HUES6 (cell line): Measurements from ENCODE around the gene SPOP.

ENCODE experiments used
- H3K27ac ChIP-seq: 2 replicates; pipeline ENCODE4 v1.7.0; 2013; ENCODE audit warnings: low read depth, mild to moderate bottlenecking, low read length, inconsistent platforms
- H3K27me3 ChIP-seq: 2 replicates; pipeline ENCODE4 v1.6.1; 2013; ENCODE audit warnings: low read length; ENCODE audit not compliant: control insufficient read depth, insufficient read depth
- H3K36me3 ChIP-seq: 2 replicates; pipeline ENCODE4 v1.6.1; 2013; ENCODE audit warnings: low read length; ENCODE audit not compliant: control insufficient read depth, insufficient read depth
- H3K4me1 ChIP-seq: 2 replicates; pipeline ENCODE4 v1.6.1; 2013; ENCODE audit warnings: low read length; ENCODE audit not compliant: control insufficient read depth, insufficient read depth
- H3K4me3 ChIP-seq: 2 replicates; pipeline ENCODE4 v1.5.1; 2013; ENCODE audit warnings: low read depth, low read length
- H3K9ac ChIP-seq: one replicate; pipeline ENCODE4 v1.6.1; 2013; ENCODE audit warnings: mild to moderate bottlenecking, low read length
- H3K9me3 ChIP-seq: 2 replicates; pipeline ENCODE4 v1.6.1; 2013; ENCODE audit warnings: low read depth, low read length; ENCODE audit not compliant: control insufficient read depth, insufficient read depth

Gene SPOP

DNA sequence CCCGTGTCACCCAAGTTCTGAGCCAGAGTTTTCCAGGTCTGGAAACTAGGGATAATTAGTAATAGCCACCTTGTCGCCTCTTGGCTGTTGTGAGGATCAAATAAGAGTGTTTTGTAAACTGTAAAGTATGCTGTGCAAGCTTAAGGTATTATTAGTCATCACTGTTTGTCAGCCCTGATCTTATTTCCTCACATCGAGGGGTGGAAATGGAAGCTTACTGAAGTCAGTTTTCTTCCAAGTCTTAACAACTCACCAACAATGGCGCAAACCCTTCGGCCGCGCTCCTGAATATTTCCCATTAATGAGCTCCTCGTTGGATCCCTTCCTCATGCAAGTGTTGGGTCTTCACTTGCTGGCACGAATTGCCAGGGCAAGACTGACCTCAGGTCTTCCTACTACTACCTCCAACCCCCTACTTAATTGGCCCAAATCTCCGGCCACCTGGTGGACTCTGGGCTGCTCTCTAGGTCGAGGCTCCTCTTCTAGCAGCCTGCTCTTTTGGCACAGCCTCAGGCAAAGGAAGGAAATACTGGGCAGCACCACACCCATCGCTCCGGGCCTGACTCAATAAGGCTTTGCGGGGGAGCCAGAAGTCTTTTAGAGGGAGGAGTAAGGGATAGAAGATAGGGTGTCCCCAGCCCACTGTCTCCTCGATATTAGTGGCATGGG is 30.8 kb upstream of the SPOP start:
- Histone ChIP-seq H3K9ac (no peak overlapping the region), H3K4me3 (peak overlapping the region; percentile 25), H3K36me3 (peaks cover 32% of the 10 kb centered on the region), H3K27ac (no peak overlapping the region), H3K27me3 (no peaks in the 10 kb centered on the region), H3K4me1 (peaks cover 4% of the 10 kb centered on the region; the same call in 1 of the 2 replicates), H3K9me3 (no peaks in the 10 kb centered on the region)

DNA sequence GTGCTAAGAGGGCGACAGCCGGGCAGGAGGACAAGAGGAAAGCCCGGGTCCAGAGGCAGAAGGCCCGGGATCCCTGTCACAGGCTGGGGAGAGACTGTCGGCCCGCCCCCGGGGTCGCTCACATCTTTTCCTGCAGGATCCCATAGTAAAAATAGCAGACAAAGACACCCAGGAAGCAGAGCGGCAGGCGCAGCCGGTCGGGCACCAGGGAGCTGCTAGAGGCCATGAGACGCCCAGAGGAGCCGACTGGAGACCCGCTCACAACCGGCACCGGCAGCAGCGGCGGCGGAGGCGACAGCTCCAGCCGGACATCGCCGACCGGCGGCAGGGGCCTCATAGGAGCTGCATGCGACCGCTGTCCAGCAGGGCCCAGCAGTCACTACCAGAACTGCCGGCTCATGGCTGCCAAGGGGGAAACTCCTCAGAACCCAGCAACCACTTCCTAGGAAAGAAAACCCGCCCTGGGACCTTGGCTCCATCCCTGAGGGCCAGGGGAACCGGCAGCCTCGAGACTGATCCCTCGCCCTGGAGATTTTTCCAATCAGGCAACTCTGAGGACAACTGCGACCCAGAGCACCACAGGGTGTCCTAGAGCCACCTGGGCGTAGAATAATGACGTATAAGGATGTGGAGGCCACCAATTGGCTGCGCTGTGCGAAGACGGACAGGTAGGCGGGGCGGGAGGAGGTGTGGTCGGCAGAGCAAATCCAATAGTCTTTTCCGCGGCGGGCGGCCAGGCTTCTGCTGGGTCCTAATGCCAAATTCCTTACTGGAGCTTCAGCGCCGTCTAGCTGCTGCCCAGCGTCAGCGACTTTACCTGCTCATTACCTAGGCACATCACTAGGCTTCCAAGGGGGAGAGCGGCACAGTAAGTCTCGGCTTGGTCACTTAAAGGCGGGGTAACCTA is 30.0 kb upstream of the SPOP start, which contains the start of gene SLC35B1:
SLC35B1 (minus strand) TSS at position 357 of the 907 bp plus-strand sequence; CDS start at position 226, 131 bp downstream.
- Histone ChIP-seq H3K4me1 (peaks cover 4% of the 10 kb centered on the region; the same call in 1 of the 2 replicates), H3K9ac (peak within 1 kb of the TSS; percentile 99), H3K27me3 (no peaks in the 10 kb centered on the region), H3K27ac (peak within 1 kb of the TSS; percentile 98), H3K36me3 (peaks cover 35% of the 10 kb centered on the region), H3K4me3 (peak within 1 kb of the TSS; percentile 73), H3K9me3 (no peaks in the 10 kb centered on the region)

DNA sequence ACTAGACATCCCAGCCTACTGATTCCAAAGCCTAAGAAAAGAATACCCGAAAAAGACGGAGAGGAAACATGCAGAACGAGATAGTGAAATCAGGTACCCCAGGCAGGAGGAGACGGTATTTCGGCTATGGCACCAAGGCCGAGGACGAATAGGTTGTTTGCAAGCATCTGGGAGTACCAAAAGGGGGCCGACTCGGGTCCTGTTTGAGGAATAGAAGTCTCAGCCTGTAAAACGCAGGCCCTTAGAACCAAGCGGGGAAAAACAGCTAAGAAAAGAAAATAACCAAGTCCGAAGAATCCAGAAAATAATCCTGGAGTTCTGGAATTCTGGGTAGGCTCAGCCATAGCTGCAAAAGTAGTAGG is 29.3 kb upstream of the SPOP start:
- Histone ChIP-seq H3K36me3 (peaks cover 42% of the 10 kb centered on the region), H3K9me3 (no peaks in the 10 kb centered on the region), H3K27me3 (no peaks in the 10 kb centered on the region), H3K9ac (peak overlapping the region; percentile 99), H3K27ac (peak overlapping the region; percentile 98; the same call in 1 of the 2 replicates), H3K4me3 (peak overlapping the region; percentile 73), H3K4me1 (peaks cover 4% of the 10 kb centered on the region; the same call in 1 of the 2 replicates)

DNA sequence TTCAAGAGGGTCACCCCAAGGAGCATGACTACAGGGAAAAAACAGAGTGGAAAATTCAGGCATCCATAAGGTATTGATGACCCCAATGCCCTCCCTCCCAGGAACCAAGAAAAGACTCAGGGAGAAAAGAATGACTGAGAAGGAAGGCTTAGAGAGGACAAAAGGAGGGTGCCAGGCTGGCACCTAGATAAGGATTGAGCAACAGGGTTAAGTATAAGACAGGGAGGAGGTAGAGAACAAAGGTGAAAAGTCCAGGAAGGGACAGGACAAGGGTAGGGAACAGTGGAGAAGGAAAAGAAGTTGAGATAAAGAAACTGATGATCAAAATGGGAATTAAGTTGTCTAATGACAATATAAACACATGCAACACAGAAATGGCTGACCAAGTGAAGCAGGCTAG is 27.4 kb upstream of the SPOP start:
- Histone ChIP-seq H3K9me3 (no peaks in the 10 kb centered on the region), H3K27me3 (no peaks in the 10 kb centered on the region), H3K4me3 (no peak overlapping the region), H3K27ac (no peak overlapping the region), H3K4me1 (peaks cover 4% of the 10 kb centered on the region; the same call in 1 of the 2 replicates), H3K9ac (no peak overlapping the region), H3K36me3 (peaks cover 57% of the 10 kb centered on the region)

DNA sequence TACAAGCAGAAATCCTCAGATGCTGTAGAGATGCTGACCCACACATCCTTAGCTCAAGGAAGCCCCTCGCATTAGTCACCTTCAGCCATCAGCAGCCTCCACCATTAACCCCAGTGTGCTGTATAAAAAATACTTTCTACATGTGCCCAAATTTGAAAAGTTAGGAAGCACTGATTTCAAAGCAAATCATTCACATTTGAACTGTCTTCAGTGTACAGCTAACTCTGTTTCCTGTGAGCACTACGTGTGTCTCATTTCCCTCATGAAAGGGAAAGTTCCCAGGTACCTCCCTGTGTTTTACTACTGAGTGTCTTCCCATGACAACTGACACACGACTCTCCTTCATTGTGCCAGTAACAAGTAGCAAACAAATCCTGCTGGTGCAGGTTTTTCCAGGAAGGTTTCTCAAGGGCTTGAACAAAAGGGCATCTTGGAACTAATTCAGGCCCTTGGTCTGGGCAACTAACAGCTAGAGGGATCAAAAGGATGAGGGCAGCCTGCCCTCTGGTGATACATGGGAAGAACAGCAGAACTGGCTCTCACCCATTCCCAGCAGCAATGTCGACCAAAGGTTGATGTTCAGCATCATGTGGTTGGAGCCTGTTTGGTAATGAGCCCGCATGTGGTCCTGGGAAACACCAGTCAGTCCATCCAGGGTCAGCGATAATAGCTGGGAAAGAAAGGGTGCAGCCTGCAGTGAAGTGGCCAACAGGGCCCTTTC is 25.8 kb upstream of the SPOP start:
- Histone ChIP-seq H3K4me1 (peaks cover 4% of the 10 kb centered on the region; the same call in 1 of the 2 replicates), H3K27ac (no peak overlapping the region), H3K36me3 (peaks cover 60% of the 10 kb centered on the region), H3K4me3 (no peak overlapping the region), H3K9ac (no peak overlapping the region), H3K27me3 (no peaks in the 10 kb centered on the region), H3K9me3 (no peaks in the 10 kb centered on the region)

DNA sequence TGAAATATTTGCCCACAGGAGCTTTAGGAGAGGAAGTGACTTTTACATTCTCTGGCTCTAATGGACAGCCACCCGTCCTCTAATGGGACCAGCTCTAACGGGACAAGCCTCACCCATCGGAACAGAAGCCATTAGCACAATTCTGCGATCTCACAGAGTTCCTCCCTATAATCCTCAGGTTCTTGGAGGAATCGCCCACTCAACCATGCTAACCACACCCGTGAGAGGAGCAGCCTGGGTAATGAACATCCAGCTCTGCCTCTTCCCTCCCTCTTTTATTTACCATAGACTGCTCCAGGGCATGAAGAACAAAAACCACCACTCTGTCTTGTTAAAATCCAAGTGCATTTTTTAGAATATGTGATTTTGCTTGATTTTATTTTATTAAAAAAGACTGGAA is 23.1 kb upstream of the SPOP start:
- H3K9me3 ChIP-seq = no peaks in the 10 kb centered on the region
- peaks cover 60% of the 10 kb centered on the region for H3K36me3 ChIP-seq
- no peaks in the 10 kb centered on the region for H3K4me1 ChIP-seq
- H3K27ac ChIP-seq = no peak overlapping the region
- H3K27me3 ChIP-seq = no peaks in the 10 kb centered on the region
- no peak overlapping the region for H3K4me3 ChIP-seq
- no peak overlapping the region for H3K9ac ChIP-seq

DNA sequence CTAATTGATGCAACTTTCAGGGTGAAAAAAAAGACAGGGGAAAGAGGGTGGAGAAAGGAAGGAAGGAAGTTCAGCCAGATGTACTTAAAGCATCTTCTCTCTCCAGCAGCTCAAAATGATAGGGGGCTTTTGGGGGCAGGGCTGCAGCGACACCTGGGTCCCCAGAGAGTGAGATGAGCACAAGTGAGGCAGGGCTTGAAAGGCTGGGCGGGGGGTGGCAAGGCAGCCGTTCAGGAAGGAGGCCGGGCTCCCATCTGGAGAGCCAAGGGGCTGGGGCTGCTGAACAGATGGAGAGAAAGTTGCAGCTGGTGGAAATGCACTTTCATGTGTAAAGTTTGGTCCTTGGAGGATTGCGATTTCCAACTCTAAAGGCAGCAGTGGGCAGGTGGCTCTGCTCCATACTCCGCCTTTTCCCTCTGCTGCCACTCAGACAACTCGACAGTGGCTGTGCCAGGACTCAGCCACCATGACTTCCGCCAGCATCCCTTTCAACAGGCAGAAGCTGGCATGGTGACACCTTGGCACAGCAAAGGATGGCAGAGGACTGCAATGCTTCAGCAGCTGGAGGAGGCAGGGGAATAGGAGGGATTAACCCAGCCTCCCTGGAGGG is 22.2 kb upstream of the SPOP start:
- H3K9ac ChIP-seq = no peak overlapping the region

DNA sequence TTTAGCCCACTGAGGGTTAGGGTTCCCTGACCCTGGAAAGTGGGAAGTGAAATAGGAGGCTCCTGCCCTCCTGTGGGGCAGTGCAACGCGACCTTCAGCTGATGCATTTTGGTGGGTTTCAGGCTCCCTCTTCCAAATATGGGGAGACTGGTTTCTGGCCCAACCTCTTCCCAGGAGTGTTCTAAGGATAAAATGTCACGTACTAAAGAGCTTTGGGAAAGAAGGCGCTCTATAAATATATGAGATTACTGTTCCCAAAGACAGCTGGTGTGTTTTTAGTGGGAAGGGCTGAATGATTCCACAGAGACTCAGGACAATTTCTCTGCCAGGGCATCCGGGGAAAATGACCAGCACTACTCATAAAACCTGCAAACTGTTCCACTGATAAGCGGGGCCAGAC is 20.1 kb upstream of the SPOP start:
- H3K9me3 ChIP-seq = no peaks in the 10 kb centered on the region
- no peak overlapping the region for H3K9ac ChIP-seq
- H3K27ac ChIP-seq = no peak overlapping the region
- peaks cover 31% of the 10 kb centered on the region for H3K36me3 ChIP-seq
- H3K4me1 ChIP-seq = 0 out of 2 replicates have a peak, but pooled peaks cover 6% of the 10 kb centered on the region
- no peak overlapping the region for H3K4me3 ChIP-seq
- H3K27me3 ChIP-seq = peaks cover 5% of the 10 kb centered on the region; the same call in 1 of the 2 replicates

More for the DNA sequence above, 22.2 kb upstream of the SPOP start:
- Histone ChIP-seq H3K27me3 (peaks cover under 1% of the 10 kb centered on the region; the same call in 1 of the 2 replicates), H3K4me1 (0 out of 2 replicates have a peak, but pooled peaks cover 2% of the 10 kb centered on the region), H3K36me3 (peaks cover 51% of the 10 kb centered on the region), H3K4me3 (no peak overlapping the region), H3K27ac (no peak overlapping the region), H3K9me3 (no peaks in the 10 kb centered on the region)

DNA sequence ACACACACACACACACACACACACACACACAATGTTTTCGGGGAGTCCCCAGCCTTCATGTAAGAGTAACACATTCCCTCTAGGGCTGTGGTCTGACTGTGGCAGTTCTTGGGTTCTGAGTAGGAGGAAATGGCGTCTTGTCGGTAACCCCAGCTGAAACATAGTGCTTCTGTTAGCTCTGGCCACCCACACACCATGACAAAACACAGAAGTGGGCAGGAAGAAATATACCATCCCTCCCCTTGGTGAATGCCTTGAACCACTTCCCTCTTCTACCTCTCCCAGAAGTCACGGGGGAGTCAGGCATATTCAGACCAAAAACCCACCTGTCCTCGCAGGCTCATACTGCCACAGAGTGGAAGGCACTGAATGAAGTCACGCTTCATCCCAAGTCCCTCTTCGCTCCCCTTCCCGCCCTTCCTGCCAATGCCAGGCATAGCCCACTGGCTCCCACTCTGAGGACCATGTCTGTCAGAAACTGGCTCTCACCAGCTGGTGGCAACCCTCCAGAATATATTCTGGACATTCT is 18.4 kb upstream of the SPOP start:
- peaks cover 5% of the 10 kb centered on the region; the same call in 1 of the 2 replicates for H3K27me3 ChIP-seq
- no peak overlapping the region for H3K27ac ChIP-seq
- peaks cover 14% of the 10 kb centered on the region for H3K36me3 ChIP-seq
- H3K9me3 ChIP-seq = no peaks in the 10 kb centered on the region
- H3K9ac ChIP-seq = no peak overlapping the region
- peaks cover 12% of the 10 kb centered on the region for H3K4me1 ChIP-seq
- H3K4me3 ChIP-seq = no peak overlapping the region

DNA sequence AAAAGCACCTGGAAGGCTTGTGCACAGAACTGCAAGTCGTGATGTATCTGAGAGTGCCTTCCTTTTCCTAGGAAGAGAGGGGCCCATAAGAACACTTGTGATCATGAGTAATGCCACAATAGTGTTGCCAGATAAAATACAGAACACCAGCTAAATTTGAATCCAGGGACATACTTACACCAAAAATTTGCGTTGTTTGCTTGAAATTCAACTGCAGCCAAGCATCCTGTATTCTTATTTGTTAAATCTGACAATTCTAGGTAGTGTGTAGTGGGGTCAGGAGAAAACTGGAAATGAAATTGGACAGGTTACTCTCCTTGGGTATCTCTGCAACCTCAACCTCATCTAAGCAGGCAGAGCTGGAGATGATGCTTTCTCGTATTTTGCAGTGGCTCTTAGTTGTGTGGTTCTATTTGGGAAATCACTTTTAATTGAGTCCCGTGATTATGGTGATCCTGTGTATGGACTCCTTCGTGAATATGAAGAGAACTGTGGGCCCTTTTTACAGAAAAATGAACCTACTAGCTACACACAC is 17.9 kb upstream of the SPOP start:
- Histone ChIP-seq H3K27ac (no peak overlapping the region), H3K36me3 (peaks cover 9% of the 10 kb centered on the region), H3K4me1 (peaks cover 12% of the 10 kb centered on the region), H3K4me3 (no peak overlapping the region), H3K9ac (no peak overlapping the region), H3K27me3 (peaks cover 5% of the 10 kb centered on the region; the same call in 1 of the 2 replicates), H3K9me3 (no peaks in the 10 kb centered on the region)
